Nephron progenitor cell (in vitro differentiated cells): ENCODE results near the gene DDX3X.
"Not testable (repeated sequence)": the region's sequence is repeated elsewhere in the genome, so short reads cannot be mapped to it uniquely, and the experiment has no call there.

ENCODE experiments used
- DNase-seq: peaks from one replicate; pipeline ENCODE4 v3.0.0; 2021
- H3K27ac Mint-ChIP-seq: 2 replicates; pipeline ENCODE4 v1.8.0; 2021; ENCODE audit warnings: mild to moderate bottlenecking, moderate library complexity, mixed read lengths
- H3K27me3 Mint-ChIP-seq: 2 replicates; pipeline ENCODE4 v1.8.0; 2021; ENCODE audit warnings: mild to moderate bottlenecking, low read depth, mixed read lengths; ENCODE audit not compliant: poor library complexity
- H3K36me3 Mint-ChIP-seq: 2 replicates; pipeline ENCODE4 v1.8.0; 2021; ENCODE audit warnings: low read depth, mixed read lengths
- H3K4me1 Mint-ChIP-seq: 2 replicates; pipeline ENCODE4 v1.8.0; 2021; ENCODE audit warnings: mixed read lengths
- H3K4me3 Mint-ChIP-seq: 2 replicates; pipeline ENCODE4 v1.8.0; 2021; ENCODE audit warnings: mild to moderate bottlenecking, moderate library complexity, mixed read lengths
- H3K9me3 Mint-ChIP-seq: 2 replicates; pipeline ENCODE4 v1.8.0; 2021; ENCODE audit warnings: mild to moderate bottlenecking, moderate library complexity, mixed read lengths
- CTCF ChIP-seq: fragments of 200-600 bp; sonication (generic); IDR thresholded peaks from 2 replicates; pipeline ENCODE4 v1.5.0; 2021; ENCODE audit warnings: antibody characterized with exemption

DDX3X gene

GRCh38 chrX:41352329-41352838 lies 18.4 kb downstream of the DDX3X start:
- no peaks in the 10 kb centered on the region for H3K36me3 Mint-ChIP-seq
- no peak overlapping the region for H3K4me3 Mint-ChIP-seq
- DNase-seq = no peak
- H3K4me1 Mint-ChIP-seq = no peaks in the 10 kb centered on the region
- no peak overlapping the region for H3K27ac Mint-ChIP-seq
- no peaks in the 10 kb centered on the region for H3K27me3 Mint-ChIP-seq
- H3K9me3 Mint-ChIP-seq = peaks cover 11% of the 10 kb centered on the region
- no peak for TF ChIP-seq CTCF

GRCh38 chrX:41353985-41354384 lies 20.0 kb downstream of the DDX3X start:
- no peak for TF ChIP-seq CTCF
- Mint-ChIP-seq H3K27ac (no peak overlapping the region), H3K27me3 (no peaks in the 10 kb centered on the region), H3K4me3 (no peak overlapping the region), H3K4me1 (no peaks in the 10 kb centered on the region), H3K9me3 (peaks cover 11% of the 10 kb centered on the region), H3K36me3 (no peaks in the 10 kb centered on the region)
- DNase-seq = no peak

- Mint-ChIP-seq H3K27me3 (peaks cover 2% of the 10 kb centered on the region), H3K9me3 (peaks cover 48% of the 10 kb centered on the region), H3K36me3 (no peaks in the 10 kb centered on the region), H3K27ac (no peak overlapping the region), H3K4me1 (no peaks in the 10 kb centered on the region), H3K4me3 (no peak overlapping the region)
- DNase-seq = no peak
- no peak for TF ChIP-seq CTCF
Observed at GRCh38 chrX:41369152-41369551, 35.2 kb downstream of the DDX3X start.

- H3K4me3 Mint-ChIP-seq, H3K27ac Mint-ChIP-seq, H3K4me1 Mint-ChIP-seq, H3K36me3 Mint-ChIP-seq, H3K27me3 Mint-ChIP-seq, DNase-seq: not testable (repeated sequence)
- peaks cover 41% of the 10 kb centered on the region for H3K9me3 Mint-ChIP-seq
Observed at GRCh38 chrX:41371575-41371974, 37.6 kb downstream of the DDX3X start.

- Mint-ChIP-seq H3K9me3 (peaks cover 29% of the 10 kb centered on the region), H3K4me3 (no peak overlapping the region), H3K36me3 (no peaks in the 10 kb centered on the region), H3K27me3 (peaks cover 7% of the 10 kb centered on the region), H3K27ac (no peak overlapping the region), H3K4me1 (no peaks in the 10 kb centered on the region)
- DNase-seq = no peak
- TF ChIP-seq CTCF = no peak
Observed at GRCh38 chrX:41373989-41374606, 40.1 kb downstream of the DDX3X start.

GRCh38 chrX:41377624-41378023 lies 43.7 kb downstream of the DDX3X start:
- no peak for DNase-seq
- Mint-ChIP-seq H3K4me1 (peaks cover 4% of the 10 kb centered on the region), H3K27ac (no peak overlapping the region), H3K36me3 (no peaks in the 10 kb centered on the region), H3K27me3 (peaks cover 7% of the 10 kb centered on the region), H3K4me3 (no peak overlapping the region), H3K9me3 (peaks cover 17% of the 10 kb centered on the region)
- TF ChIP-seq CTCF = no peak
